Lung (tissue), 16 donors: ENCODE data around the gene OR4C12. TPM values are rescaled to one million over a fixed set of nuclear protein-coding genes. Genes with fewer than 3 reads are reported as not detected.
"Not testable (repeated sequence)": the region's sequence is repeated elsewhere in the genome, so short reads cannot be mapped to it uniquely, and the experiment has no call there.

Experiments used
- ATAC-seq: fragments of 200-7000 bp; cut with Tn5 transposase; one replicate; pipeline ENCODE4 v1.9.1; 2020; ENCODE audit warnings: moderate number of reproducible peaks; ENCODE audit not compliant: insufficient read depth, low FRiP score
- DNase-seq, 3 donors: peaks; one replicate each; pipeline ENCODE4 v3.0.0-alpha.2; 2013 to 2017
- H3K27ac ChIP-seq, 2 donors: one replicate each; pipeline ENCODE4 v1.5.1; 2013; ENCODE audit warnings: mild to moderate bottlenecking in 2 of 2, moderate library complexity in 2 of 2, control low read depth in 1 of 2, inconsistent platforms in 1 of 2, low read depth in 1 of 2, low read length in 1 of 2
- H3K27me3 ChIP-seq, 3 donors: one replicate each; pipeline ENCODE4 v1.5.1; 2013; ENCODE audit warnings: low read length in 2 of 3; ENCODE audit not compliant: control insufficient read depth in 3 of 3, insufficient read depth in 3 of 3
- H3K36me3 ChIP-seq, 4 donors: one replicate each; pipeline ENCODE4 v1.5.1; 2013; ENCODE audit warnings: low read length in 4 of 4, mild to moderate bottlenecking in 1 of 4, moderate library complexity in 1 of 4; ENCODE audit not compliant: control insufficient read depth in 4 of 4, insufficient read depth in 4 of 4
- H3K4me1 ChIP-seq, 5 donors: one replicate each; pipeline ENCODE4 v1.5.1; 2013; ENCODE audit warnings: low read length in 5 of 5, mild to moderate bottlenecking in 2 of 5, moderate library complexity in 1 of 5; ENCODE audit not compliant: control insufficient read depth in 5 of 5, insufficient read depth in 5 of 5
- H3K4me3 ChIP-seq: one replicate; pipeline ENCODE4 v1.5.1; 2013; ENCODE audit warnings: mild to moderate bottlenecking, control low read depth, moderate library complexity
- H3K9ac ChIP-seq, 2 donors: one replicate each; pipeline ENCODE4 v1.5.1; 2013; ENCODE audit warnings: low read length in 2 of 2, control low read depth in 1 of 2; ENCODE audit not compliant: insufficient read depth in 1 of 2
- H3K9me3 ChIP-seq, 4 donors: one replicate each; pipeline ENCODE4 v1.5.1; 2013; ENCODE audit warnings: low read length in 3 of 4, mild to moderate bottlenecking in 1 of 4, moderate library complexity in 1 of 4; ENCODE audit not compliant: control insufficient read depth in 4 of 4, insufficient read depth in 3 of 4
- CTCF ChIP-seq: IDR thresholded peaks from 2 replicates; pipeline ENCODE4 v1.5.1; 2012; ENCODE audit warnings: mild to moderate bottlenecking; ENCODE audit errors: control extremely low read depth, extremely low read depth
- WGBS, 2 donors: extraction: QIAGEN DNeasy Blood & Tissue Kit; methylation state at CpG; one replicate each; pipeline ENCODE4 v1.1.7; 2013; 5-methylcytosine and 5-hydroxymethylcytosine counted together
- long read RNA-seq, 5 donors: transcript quantifications; one replicate each; lab custom pipeline, GENCODE V29; 2026
- polyA plus RNA-seq, 2 donors: library from polyadenylated mRNA; stranded (reverse); fragments of 200-250 nt; gene quantifications; one replicate each; pipeline ENCODE4 v1.2.1, GENCODE V29; 2013
- total RNA-seq, 2 donors: library from RNA; depleted of rRNA in 1 of 2; stranded (reverse); fragments of >200 nt in 1 of 2; gene quantifications; one replicate each; pipeline ENCODE4 v1.2.1, GENCODE V29; 2014 to 2021
- donor health status: control.
- donor health status: control.
- donor health status: Bipolar disorder and iron deficiency.
- donor health status: healthy.
- donor health status: DM: yes; HTN: yes; CAD: no.

The OR4C12 gene
- total RNA-seq (not detected), polyA plus RNA-seq (not detected)
- long read RNA-seq, donor 1 = 0 reads
- long read RNA-seq, donor 2 = 0 reads
- long read RNA-seq, donor 3 = 0 reads
- long read RNA-seq, donor 4 = 0 reads
- long read RNA-seq, donor 5 = 0 reads

DNA sequence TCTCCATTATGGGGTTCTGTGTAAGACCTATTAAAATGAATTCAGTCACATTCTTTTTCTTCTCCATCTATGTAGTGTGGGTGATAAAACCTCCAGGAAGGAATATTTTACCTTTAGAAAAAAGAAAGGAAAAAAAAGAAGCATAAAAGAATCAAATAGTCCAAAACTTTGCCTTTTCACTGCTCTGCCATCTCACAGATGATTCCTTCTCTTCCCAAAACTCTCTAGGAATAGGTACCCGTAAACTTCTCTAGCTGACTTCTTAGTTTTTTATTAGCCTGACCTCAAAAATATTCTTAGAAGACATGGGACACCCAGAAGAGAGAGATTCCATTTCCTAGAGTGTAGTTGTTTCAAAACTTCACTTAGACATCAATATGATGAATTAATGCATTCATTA is at the start of gene OR4C12:
OR4C12 (minus strand) TSS at position 101 of the 400 bp plus-strand sequence; CDS start at position 67, 34 bp downstream.
- not testable (repeated sequence) for H3K9ac ChIP-seq, H3K4me3 ChIP-seq, H3K4me1 ChIP-seq, H3K36me3 ChIP-seq, H3K27ac ChIP-seq, H3K9me3 ChIP-seq, H3K27me3 ChIP-seq, DNase-seq, ATAC-seq
- 50 to 59% methylated on average over 1 of the region's 1 CpG for WGBS, 2 donors

DNA sequence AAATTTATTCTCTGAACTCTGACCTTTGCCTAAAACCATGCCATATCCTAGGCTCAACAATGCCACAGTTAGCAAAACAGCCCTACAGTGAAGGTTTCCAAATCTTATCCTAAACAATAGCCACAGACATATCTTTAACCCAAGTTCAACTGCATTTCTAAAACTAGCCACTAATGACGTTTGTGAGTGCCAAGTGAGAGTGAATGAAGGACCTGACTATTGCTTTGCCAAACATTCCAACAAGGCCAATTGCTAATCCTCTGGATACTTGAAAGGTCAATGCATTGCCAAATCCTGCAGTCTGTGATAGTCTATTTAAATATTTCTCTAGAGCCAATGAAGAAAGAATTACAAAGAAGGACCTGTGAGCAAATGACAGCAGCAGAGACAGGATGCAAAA is 47.9 kb upstream of the OR4C12 start:
- peaks cover 0 to 23% (median 1%) of the 10 kb centered on the region in 4 donors for H3K9me3 ChIP-seq
- no peaks in the 10 kb centered on the region for H3K36me3 ChIP-seq
- DNase-seq = no peak
- no peaks in the 10 kb centered on the region for H3K4me1 ChIP-seq
- 33 to 55% methylated on average over 1 of the region's 1 CpG for WGBS, 2 donors
- H3K27ac ChIP-seq = no peak overlapping the region
- H3K4me3 ChIP-seq = no peak overlapping the region
- no peak for ATAC-seq
- no peak for TF ChIP-seq CTCF
- no peaks in the 10 kb centered on the region for H3K27me3 ChIP-seq
- H3K9ac ChIP-seq = no peak overlapping the region

DNA sequence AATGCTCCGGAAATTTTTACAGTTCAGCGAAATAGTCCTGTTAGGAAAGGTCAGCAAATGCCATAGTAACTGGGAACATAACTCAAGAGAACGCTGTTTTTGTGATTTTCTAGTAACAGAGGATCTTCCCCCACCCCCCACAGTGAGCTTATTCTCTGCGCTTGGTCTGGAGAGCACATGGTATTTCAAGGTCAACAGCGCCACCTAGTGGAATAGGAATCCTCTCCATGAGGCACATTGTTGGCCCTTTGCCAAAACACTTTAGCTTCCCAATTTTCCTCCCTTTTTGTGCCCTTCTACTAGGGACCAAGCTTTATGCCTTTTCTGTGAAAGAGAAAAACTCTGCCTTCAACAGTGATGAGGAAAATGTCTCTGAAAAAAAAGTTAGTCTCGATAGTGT is 13.2 kb upstream of the OR4C12 start:
- no peaks in the 10 kb centered on the region for H3K36me3 ChIP-seq
- TF ChIP-seq CTCF = no peak
- ATAC-seq (no peak), DNase-seq (peak in 1 of 3 donors; percentile 0)
- H3K4me1 ChIP-seq = no peaks in the 10 kb centered on the region
- H3K27ac ChIP-seq = no peak overlapping the region
- no peak overlapping the region for H3K9ac ChIP-seq
- peaks cover 0 to 10% (median under 1%) of the 10 kb centered on the region in 4 donors for H3K9me3 ChIP-seq
- WGBS, 2 donors = 42 to 43% methylated on average over 6 of the region's 6 CpGs
- H3K4me3 ChIP-seq = no peak overlapping the region
- no peaks in the 10 kb centered on the region for H3K27me3 ChIP-seq

DNA sequence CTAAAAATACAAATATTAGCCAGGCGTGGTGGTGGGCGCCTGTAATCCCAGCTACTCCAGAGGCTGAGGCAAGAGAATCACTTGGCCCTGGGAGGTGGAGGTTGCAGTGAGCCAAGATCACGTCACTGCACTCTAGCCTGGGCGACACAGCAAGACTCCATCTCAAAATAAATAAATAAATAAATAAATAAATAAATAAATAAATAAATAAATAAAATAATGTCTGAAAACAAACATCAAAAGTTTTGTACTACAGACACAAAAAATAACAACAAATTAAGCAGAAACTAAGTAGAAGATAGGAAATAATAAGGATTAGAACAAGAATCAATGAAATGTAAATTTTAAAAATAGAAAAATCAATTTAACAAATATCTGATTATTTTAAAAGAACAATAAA is 8.9 kb downstream of the OR4C12 start:
- not testable (repeated sequence) for H3K9ac ChIP-seq, H3K9me3 ChIP-seq, H3K27me3 ChIP-seq, H3K4me1 ChIP-seq, DNase-seq, H3K27ac ChIP-seq, ATAC-seq, H3K36me3 ChIP-seq, H3K4me3 ChIP-seq
- WGBS, 2 donors = 91 to 92% methylated on average over 4 of the region's 4 CpGs

- 79 to 86% methylated on average over 1 of the region's 1 CpG for WGBS, 2 donors
- ATAC-seq (no peak), DNase-seq (no peak)
- H3K9ac ChIP-seq = no peak within 1 kb of the TSS
- H3K27ac ChIP-seq = no peak within 1 kb of the TSS
- H3K27me3 ChIP-seq = no peaks in the 10 kb centered on the region
- no peaks in the 10 kb centered on the region for H3K36me3 ChIP-seq
- H3K9me3 ChIP-seq = peaks cover 0 to 8% (median 0%) of the 10 kb centered on the region in 4 donors
- no peaks in the 10 kb centered on the region for H3K4me1 ChIP-seq
- TF ChIP-seq CTCF = no peak
- H3K4me3 ChIP-seq = no peak within 1 kb of the TSS
Measured at GRCh38 chr11:49952091-49952490, 30.2 kb downstream of the OR4C12 start, which contains the start of gene OR4C13. Gene OR4C13, plus strand, starts transcription at chr11:49952391. Its CDS starts 32 bp downstream, at chr11:49952423.

- not testable (repeated sequence) for H3K27ac ChIP-seq, H3K27me3 ChIP-seq, H3K4me3 ChIP-seq, H3K4me1 ChIP-seq, ATAC-seq, H3K9ac ChIP-seq, H3K9me3 ChIP-seq, H3K36me3 ChIP-seq, DNase-seq
- WGBS, 2 donors = 50 to 70% methylated on average over 1 of the region's 1 CpG
Measured at GRCh38 chr11:49948701-49949100, 33.6 kb downstream of the OR4C12 start.
